GM21367 (cell line): ENCODE measurements around the gene CCBE1.

Source experiments
- ATAC-seq: cut with Tn5 transposase; IDR thresholded peaks from one replicate; pipeline ENCODE4 v1.9.1; 2021; ENCODE audit not compliant: unreplicated experiment

The CCBE1 gene

DNA sequence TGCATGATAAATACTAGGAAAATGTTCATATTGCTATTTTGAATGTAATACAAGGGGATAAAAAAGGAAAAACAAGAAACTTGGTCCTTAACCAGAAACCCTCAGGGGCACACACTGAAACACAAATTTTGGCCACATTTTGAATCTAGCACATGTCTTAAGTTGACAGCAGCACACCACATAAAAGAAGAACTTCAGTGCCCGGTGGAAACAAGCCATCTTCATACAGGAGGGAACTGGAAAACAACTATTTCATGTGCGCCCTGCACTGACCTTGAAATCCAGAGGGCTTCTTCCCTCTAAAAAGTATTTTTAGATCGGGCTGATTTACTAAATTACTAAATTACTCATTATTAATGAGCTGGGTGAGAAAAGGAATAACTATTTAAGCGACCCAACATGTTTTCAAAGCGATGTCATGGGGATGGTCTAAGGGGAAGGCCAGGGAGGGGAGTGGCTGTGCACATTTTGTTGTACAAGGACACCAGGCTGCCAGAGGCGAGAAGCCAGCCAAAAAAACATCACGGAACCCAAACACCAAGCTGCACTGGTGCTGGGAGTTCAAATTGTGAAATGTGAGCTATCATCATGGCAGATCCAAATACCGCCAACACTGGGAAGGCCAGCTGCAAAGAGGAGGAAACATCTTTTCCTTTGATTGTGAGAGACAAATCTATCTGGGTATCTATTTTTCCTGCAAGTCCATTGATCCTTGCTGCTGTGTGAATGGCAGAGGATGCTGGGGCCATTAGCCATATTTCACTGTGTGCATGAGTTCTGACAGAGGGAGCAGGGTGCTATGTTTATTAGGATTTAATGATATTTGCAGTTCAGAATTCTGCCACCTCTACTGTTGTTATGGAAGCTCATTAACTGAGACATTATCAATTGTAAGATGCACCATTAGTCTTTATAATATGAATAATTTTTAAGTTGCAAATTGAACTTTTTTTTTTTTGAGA, 187.5 kb downstream of the CCBE1 start:
- no peak for ATAC-seq

DNA sequence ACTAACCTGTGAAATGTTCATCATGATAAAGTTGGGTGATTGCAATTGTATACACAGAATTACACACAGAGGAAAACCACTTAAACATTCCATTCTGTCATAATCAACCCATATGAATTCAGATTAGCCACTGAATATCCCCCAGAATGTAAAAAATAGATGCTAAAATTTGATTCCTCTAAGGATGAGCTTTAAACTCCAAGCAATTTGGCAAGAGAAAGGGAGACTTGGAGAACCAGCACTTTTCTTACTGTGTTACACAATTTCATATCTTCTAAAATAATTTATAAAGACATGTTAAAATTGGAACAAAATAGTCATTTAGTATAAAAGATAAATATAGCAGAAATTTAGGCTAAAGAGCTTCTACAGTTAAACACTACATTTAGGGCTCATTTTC, 191.9 kb downstream of the CCBE1 start:
- no peak for ATAC-seq

DNA sequence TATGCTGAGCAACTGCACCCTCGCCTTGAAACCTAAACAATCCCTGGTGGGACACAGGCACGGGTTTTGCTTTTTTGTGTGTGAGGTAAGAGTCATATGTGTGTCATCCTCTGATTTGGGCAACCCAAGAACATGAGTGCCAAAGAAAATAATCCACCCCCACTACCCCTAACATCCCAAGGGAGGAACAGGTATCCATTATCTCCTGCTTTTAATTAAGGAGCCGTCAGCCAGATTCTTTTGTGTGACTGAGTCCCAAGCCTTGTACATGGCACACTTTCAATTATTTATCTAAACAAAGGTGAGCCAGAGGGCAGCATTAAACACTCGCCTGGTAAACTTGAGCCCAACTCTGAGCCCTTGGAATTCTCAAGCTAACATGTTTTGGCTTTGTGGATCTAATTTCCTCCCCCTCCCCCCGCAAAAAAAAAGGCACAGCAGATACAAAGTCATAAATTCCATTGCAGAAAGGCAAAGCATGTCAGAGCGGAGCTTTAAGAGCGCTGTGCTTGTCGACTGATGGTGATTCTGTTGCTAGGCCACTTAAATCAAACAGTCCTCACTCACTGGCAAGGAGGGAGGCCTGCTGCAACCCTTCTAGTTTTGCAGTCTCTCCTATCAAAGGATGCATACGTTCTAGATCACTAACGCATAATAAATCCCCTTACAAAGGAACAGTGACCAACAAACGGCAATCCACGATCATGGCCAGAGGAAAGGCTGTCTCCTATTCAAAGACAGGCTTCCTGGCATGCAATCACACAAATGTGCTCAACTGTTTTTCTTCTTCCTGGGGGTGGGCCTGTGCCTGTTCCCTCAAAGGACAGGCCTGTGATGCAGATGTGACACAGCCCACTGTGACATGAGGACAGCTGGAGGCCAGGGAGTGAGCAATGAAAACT, 194.7 kb downstream of the CCBE1 start:
- ATAC-seq = no peak

- ATAC-seq = no peak
Observed at GRCh38 chr18:59501920-59502273, 195.3 kb downstream of the CCBE1 start.

- no peak for ATAC-seq
Observed at GRCh38 chr18:59500765-59501164, 196.5 kb downstream of the CCBE1 start.

DNA sequence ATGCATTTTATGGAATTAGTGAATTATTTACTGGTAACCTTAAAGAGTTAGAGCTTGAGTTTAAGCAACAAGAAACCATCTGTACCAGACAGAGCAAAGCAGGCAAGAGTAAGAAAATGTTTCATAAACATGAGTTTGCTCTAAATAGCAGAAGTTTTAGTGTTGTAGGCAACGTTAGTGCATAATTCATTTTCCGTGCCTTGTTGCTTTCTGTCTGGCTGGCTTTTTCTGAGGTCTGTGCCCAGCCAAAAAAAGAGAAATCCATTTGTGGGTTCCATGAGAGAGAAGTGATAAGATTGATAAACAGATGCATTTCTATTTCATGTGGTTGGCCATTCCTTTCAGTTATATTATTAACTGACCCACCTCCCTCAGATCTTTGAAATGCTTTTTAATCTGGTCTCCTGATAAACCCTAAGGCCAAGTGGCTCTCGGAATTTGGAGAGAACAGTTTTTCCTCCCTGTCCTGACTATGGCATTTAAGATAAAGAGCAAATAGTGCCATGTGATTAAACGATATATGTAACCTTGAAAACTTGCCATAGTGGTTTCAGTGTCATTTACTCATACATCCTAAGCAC, 198.6 kb downstream of the CCBE1 start:
- ATAC-seq = no peak

DNA sequence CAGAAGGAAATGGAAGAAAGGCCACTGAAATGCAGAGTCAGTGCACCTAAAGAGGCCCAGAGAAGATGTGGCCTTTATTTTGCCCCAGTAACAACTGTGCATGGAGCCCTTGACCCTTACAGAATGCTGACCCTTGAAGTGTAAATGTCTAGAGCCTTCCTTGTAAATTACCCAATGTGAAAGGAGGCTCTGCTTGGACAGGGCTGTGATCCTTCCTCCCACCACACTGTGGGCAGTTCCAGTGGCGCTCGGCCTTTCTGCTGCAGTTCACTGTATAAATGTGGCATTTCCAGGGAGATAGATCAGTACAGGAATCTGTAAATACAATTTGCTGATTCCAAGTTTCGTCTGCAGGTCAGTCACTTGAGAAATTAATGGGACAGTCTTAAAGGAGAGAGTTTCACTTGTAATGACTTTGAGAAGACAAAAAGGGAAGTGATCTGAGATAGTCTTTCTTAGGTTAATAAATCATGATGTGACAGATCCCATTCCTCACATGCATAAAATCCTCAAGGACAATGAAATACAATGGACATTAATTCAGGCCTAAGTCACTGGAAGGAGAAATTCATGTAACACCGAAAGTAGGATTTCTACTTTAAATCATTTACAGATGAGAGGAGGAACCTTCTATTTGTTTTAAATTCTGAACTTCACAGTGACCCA, 204.3 kb downstream of the CCBE1 start:
- no peak for ATAC-seq

GRCh38 chr18:59488899-59489298, 208.3 kb downstream of the CCBE1 start:
- no peak for ATAC-seq

DNA sequence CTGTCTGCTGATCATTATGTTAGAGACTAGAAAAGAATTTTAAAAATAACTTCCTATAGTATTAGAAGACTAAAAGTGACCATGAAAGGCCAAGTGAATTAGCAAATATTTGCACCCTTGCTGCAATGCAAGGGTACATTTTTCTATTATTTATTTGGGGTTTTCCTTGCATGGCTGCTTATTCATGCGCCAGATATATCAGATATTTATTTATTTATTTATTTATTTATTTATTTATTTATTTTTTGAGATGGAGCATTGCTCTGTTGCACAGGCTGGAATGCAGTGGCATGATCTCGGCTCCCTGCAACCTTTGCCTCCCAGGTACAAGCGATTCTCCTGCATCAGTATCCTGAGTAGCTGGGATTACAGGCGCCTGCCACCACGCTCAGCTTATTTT, 211.8 kb downstream of the CCBE1 start:
- ATAC-seq = no peak

DNA sequence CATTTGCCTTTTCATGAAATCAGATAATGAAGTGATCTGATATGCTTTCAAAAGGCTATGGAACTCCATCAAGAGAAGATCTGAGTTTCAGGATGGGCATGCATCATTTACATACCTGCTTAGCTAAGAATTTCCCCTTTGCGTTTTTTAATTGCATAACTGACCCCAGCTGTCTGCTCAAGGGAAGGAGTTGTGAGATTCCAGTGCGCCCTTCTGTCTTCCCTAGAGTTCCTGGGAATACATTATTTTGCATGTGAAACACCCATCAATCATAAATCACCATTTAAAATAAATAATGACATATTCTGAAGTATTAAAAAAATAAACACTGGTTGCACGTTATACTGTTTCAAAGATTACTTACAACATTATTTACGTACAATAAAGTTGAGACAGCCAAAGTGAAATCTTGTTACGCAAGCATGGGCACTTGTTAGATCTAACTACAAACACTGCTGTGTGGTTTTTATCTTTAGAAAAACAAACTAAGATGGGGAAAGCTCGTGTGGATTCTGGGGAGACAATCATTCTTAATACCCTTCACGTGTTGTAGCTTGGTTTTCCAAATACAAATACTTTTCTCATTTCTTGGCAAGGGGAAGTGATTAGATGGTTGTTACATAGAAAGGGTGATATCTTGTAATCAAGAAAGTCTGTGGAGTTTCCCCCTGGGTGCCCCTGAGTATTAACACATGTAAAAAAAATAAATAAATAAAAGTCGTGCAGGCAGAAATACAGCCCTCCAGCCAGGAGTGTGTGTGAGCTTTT, 212.5 kb downstream of the CCBE1 start:
- no peak for ATAC-seq

- ATAC-seq = no peak
Observed at GRCh38 chr18:59484131-59484530, 213.1 kb downstream of the CCBE1 start.

GRCh38 chr18:59481436-59481835, 215.8 kb downstream of the CCBE1 start:
- ATAC-seq = no peak

- ATAC-seq = no peak
Observed at GRCh38 chr18:59479776-59480175, 217.4 kb downstream of the CCBE1 start.

GRCh38 chr18:59478591-59478990, 218.6 kb downstream of the CCBE1 start:
- ATAC-seq = no peak

- ATAC-seq = no peak
Observed at GRCh38 chr18:59477849-59478248, 219.4 kb downstream of the CCBE1 start.

GRCh38 chr18:59470561-59471121, 226.6 kb downstream of the CCBE1 start:
- no peak for ATAC-seq

- ATAC-seq = no peak
Observed at GRCh38 chr18:59469463-59470180, 227.6 kb downstream of the CCBE1 start.

DNA sequence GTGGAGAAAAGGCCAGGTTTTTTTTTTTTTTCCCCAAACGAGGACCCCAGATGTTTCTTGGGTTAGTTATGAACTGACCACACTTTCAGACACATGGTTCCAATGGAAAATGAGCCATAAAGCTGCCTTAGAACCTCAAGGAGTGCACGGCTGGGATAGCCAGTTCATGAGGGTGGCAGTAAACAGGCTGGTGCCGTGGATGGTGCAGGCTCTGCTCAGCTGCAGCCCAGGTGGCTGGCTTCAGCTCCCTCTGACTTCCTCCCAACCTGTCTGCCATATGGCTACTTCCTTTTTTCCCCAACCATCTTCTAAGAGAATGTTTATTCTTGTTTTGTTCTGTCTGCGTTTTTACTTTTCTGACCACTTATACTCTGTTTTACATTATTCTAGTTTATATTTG, 228.4 kb downstream of the CCBE1 start:
- ATAC-seq = no peak

DNA sequence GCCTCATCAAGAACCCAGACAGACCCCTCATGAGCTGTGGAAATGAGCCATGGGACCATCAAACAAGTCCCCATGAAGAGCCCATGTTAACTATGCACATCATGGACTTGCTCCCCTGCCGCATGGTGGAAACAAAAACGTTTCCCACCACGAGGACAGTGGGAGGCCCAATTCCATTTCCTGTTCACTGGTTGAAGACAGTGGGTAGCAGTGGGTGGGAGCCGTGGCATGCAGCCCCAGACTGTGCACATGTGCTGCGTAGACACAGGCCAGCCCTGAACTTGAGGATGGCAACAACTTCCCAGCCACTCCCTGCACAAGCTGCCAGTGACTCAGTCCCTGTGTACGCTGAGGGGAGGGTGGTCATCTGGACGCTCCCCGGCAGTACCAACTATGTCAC, 229.7 kb downstream of the CCBE1 start:
- ATAC-seq = no peak
